GM21423 (cell line): Measurements from ENCODE around the gene GMFB.

Source experiments
- ATAC-seq: cut with Tn5 transposase; IDR thresholded peaks from one replicate; pipeline ENCODE4 v1.9.1; 2021; ENCODE audit warnings: mild to moderate bottlenecking, moderate library complexity; ENCODE audit not compliant: unreplicated experiment

GMFB gene

DNA sequence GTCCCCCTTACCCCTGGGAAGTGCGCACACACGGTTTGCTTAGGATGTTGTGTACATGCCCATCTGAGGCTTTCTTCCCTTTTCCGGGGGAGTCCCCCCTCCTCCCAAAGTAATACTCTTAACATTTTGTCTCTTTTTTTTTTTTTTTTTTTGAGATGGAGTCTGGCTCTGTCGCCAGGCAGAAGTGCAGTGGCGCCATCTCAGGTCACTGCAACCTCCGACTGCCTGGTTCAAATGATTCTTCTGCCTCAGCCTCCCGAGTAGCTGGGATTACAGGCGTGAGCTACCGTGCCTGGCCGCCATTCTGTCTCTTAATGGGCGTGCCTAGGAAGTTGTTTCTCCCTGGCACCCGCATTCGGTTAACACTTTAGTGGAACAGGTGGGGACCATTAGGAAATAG, 4.5 kb upstream of the GMFB start:
- no peak for ATAC-seq

DNA sequence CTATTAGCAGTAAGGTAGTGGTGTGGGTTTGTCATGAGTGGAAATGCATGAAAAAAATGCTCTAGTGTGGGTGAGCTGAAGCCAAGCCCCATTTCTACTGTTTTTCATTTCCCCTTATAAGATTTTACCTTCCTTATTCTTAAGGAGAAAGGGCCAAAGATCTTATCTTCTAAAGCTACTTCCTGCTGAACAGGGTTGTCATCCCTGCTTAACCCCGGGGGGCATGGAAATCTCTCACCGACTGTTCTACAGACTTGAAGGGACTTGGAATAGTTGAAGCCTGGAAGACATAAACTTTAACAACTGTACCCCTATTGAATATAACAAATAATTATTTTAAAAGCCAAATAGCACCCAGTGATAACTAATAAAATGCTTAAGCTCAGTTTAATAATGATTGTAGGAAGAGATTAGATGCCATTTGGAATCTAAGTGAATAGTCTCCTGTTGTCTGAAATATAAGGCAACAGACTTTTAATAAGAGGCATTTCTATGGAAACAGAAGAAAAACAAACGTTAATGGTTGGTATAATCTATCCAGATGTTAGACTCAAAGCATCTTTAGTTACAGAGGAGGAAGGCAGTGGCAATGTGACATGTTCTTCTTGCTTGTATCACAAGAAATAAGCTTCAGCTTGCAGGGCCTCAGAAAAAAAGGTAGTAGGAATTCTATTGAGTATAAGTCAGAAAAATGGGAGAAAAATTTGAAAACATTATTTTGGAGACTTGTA, 1.8 kb upstream of the GMFB start:
- ATAC-seq = no peak

- no peak for ATAC-seq
Observed at GRCh38 chr14:54489731-54490444, 1.1 kb upstream of the GMFB start.

GRCh38 chr14:54489318-54489683, 521 bp upstream of the GMFB start:
- no peak for ATAC-seq

GRCh38 chr14:54488318-54488645, 498 bp downstream of the GMFB start:
- ATAC-seq = no peak

- ATAC-seq = no peak
Observed at GRCh38 chr14:54487771-54488170, 1.0 kb downstream of the GMFB start.

GRCh38 chr14:54486685-54487084, 2.1 kb downstream of the GMFB start:
- ATAC-seq = no peak

DNA sequence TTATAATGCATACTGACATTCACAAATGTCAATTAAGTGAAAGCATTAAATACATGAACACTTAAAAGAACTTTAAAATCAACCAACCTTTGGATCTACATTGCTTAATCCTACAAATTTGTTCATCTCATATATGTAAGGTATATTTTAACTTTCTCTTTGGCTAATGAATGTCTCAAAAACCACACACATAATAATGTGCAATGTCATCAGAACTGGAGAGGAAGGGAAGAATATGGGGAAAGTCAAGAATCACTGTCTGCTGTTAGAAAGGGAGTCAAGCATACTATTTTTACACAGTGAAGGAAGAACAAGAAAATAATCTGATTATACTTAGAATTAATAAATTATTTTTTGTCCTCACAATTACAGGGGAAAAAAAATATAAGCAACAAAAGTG, 4.9 kb downstream of the GMFB start:
- ATAC-seq = no peak

DNA sequence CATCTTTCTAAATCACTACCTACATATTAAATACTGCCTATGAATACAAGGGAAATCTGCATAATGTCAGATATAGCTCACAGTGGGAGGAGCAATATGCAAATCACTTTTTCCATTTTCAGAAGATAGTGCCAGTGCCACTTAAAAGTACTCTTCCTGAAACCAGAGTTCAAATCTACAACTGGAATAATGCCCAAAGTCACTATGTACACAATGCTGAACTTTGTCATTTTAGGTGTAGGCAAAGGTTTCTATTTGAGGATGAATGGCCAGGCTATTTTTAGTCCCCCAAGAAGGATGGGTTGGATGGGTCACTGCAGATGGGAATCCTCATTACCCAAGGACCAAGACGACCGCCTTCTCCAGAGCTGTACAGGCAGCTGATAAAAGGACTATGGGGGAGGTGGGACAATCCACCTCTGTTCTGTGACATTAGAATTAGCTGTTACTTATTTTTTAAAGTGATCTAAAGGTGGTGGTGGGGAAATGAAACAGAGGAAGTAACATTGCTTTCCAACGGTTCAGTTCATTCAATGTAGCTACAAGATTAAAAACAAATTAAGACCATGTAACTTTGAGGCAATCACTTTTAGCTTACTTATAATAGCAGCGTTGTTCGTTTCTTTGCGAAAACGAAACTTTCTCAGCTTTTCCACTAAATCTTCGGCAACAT, 5.6 kb downstream of the GMFB start:
- no peak for ATAC-seq

- no peak for ATAC-seq
Observed at GRCh38 chr14:54481695-54482094, 7.1 kb downstream of the GMFB start.

- ATAC-seq = no peak
Observed at GRCh38 chr14:54480830-54481562, 7.8 kb downstream of the GMFB start.

DNA sequence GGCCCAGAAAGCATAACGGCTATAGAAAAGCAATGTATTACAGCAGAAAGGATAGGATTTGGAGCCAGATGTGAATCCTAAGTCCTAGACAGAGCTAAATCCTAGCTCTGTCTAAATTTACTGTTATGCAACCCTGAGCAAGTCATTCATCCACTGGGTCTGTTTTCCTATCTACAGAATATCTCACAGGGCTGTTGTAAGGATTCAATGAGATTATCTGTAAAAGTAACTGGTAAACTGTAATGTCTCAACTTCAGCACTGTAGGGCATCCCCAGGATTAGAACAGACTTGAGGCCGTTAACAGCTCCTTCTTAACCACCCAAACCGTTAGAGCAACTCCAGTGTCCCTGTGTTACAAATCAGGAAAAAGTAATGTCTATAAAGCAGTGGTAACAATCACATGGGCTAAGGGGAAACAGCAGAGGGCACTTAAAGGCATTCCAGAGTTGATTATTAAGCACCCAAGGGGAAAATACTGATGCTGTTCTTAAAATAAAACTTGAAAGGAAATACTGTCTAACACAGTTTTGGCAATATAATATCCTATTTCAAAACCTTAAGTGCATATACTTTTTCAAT, 10.1 kb downstream of the GMFB start:
- ATAC-seq = no peak

DNA sequence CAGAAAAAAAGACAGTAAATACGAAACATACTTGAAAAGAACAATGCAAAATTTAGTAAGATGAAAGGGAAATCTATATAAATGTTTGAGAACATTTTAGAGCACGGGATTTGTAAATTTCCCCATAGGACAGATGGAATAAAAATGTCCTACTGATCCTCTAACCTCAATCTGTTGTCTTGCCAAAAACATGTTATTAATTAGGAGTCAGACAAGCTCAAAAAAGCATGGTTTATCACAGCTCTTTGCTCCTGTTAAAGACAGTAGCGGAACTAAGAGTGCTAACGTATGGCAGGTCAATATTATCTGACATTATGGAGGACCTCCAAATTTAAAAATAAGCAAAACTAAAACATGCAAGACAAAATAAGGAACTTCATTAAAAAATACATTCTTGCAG, 12.9 kb downstream of the GMFB start:
- ATAC-seq = no peak

- no peak for ATAC-seq
Observed at GRCh38 chr14:54475187-54475899, 13.4 kb downstream of the GMFB start.

DNA sequence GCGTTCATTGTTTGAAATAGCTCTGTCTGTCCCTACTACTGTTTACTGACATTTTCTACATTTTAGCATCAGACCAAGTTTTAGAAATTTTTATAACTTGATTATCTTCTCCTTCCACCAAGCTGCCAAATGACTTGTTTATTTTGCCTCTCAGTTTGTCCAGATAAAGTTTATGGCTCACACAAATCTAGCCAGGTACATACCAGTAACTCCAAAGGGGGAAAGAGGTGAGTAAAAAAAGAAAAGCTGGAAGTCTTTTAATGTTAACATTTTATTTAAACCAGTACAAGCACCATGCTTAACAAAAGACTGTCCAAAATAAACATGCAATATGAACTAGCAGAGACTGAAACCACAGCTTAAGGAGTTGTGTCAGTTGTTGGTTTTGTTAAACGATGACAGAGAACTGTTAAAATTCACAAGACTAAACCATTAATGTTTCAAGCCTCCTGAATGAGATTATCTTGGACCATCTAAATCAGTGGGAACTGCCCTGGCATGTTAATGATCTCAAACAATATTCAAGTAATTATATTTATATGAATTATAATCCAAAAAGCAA, 14.5 kb downstream of the GMFB start:
- no peak for ATAC-seq

DNA sequence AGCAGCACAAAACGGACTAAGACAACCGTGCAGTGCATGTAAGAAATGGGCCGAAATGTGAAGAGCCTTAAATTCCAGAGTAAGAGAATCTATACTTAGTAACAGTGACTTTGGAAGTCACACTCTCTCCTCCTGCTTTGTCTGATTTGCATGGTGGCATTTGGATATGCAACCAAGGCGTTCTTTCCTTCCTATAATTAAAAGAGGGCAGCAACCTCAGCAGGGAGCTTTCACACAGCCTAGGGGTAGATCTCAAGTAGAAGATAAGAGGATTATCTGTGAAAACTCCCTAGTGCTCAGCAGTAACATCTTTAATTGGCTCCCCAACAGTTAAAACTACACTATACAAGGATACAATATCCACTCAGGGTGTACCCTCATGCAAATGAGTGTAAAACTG, 16.5 kb downstream of the GMFB start:
- ATAC-seq = no peak

DNA sequence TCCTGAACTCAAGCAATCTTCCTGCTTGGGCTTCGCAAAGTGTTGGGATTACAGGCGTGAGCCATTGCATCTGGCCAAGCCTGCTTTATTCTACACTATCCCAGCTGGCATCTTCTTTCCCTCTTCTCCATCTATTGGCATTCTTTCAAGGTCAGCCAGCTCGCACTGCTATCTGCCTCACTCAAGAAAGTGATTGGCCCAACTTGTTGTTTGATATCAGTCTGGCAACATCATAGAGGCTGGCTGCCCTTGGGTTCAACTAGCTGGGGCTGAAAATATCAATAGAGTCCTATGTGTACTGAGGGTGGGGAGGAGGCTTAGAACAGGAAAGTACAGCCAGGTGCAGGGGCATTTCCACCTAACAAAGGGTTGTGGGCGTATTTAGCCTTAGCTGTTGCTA, 17.1 kb downstream of the GMFB start:
- ATAC-seq = no peak

DNA sequence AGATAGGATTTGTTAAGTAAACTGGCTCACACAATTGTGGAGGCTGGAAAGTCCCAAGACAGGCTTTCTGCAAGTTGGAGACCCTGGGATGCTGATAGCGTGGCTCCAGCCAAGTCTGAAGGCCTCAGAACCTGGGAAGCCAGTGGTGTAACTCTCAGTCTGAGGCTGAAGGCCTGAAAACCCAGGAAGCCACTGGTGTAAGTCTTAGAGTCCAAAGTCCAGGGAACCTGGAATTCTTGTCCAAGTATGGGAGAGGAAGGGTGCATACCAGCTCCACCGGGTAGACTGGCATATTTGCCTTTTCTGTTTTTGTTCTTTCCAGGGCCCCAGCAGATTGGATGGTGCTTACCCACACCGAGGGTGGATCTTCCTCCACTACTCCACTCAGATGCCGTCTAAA, 18.1 kb downstream of the GMFB start:
- no peak for ATAC-seq

DNA sequence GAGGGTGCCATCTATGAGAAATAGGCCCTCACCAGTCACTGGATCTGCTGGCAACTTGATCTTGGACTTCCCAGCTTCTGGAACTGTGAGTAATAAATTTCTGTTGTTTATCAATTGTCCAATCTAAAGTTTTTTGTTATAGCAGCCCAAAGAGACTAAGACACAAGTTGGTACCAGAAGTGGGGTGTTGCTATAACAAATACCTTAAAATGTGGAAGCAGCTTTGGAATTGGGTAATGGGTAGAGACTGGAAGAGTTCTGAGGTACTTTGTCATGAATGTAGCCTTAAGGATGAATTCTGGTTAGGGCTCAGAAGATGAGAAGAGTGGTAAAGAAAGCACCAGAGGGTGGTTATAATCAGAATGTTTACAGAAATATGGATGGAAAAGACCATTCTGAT, 21.5 kb downstream of the GMFB start:
- ATAC-seq = no peak

DNA sequence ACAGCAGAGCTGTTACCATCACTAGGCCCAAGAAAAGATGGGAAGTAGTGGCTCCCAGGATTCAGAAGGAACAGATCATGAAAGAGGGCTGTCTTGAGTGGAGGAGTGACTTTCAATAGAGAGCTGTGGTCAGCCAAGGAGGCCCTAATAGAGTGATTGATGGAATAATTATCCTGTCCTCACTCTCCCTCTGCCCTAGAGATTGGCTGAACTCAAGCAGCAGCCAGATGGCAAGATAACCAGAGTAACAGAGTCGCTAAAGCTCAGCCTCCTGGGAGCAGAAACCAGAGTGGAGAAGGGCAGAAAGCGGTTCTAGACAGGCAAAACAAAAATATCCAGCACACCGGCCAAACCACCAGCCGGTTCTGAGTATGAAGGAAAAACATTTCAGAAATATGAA, 23.1 kb downstream of the GMFB start:
- no peak for ATAC-seq
